ENCODE measurements around the gene MAPK12. TPM values are rescaled to one million over a fixed set of nuclear protein-coding genes. Genes with fewer than 3 reads are reported as not detected.

The MAPK12 gene
- total and polyA plus RNA-seq, 2 donors (not counting 3 experiments of a cell fraction or from before 2014, with no cell fraction given) = 72.3 to 86.8 TPM

DNA sequence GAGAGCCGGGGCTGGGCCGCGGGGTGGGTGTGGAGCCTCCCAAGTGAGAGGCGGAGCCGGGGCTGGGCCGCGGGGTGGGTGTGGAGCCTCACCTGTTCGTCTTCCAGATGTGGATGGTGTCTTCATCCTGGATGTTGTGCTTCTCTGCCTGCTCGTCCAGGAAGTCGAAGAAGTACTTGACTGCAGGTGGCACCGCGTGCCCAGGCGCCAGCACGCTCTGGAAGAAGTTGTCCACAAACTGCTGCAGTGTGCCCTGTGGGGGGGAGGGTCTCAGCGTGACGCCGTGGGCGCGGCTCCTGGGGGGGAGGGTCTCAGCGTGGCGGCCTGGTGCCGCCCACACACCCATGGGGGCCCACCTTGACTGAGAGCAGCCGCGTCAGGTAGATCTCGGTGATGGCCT is 16.3 kb upstream of the MAPK12 start:
- no peak for FAIRE-seq
- no peaks in the 10 kb centered on the region for H4K20me1 ChIP-seq (replicated peaks; ENCODE audit: control insufficient read depth, extremely low read depth, insufficient read depth, low read length)
- no peak for DNase-seq (ENCODE audit: low read depth, low spot score)
- POLR2A ChIA-PET = no interaction called here
- H3K27me3 ChIP-seq (ENCODE audit: control insufficient read depth in 2 of 2, insufficient read depth in 2 of 2, low read length in 2 of 2) = no peaks in the 10 kb centered on the region
- H3K4me1 ChIP-seq (ENCODE audit: control insufficient read depth, extremely low read depth, insufficient read depth, low read length) = peaks cover 2% of the 10 kb centered on the region
- TF ChIP-seq FOS (IDR thresholded peaks at IDR 0.05; ENCODE audit: borderline replicate concordance, insufficient read depth, low read length) = no peak
- no peak overlapping the region for H3K9ac ChIP-seq (replicated peaks; ENCODE audit: extremely low read depth, insufficient read depth, low read length)
- no peak overlapping the region for H3K4me3 ChIP-seq (replicated peaks in 1 of 3; ENCODE audit: insufficient read depth in 1 of 3, low read depth in 1 of 3, low read length in 3 of 3)
- no peaks in the 10 kb centered on the region for H3K9me3 ChIP-seq (replicated peaks; ENCODE audit: control insufficient read depth, insufficient read depth, low read length)
- intact Hi-C loops (cut with micrococcal nuclease) (no loop called here), dilution Hi-C loops (cut with MboI; ENCODE audit: extremely low pct_ligation_motif_present, low sequenced_read_pairs) (no loop called here)
- peaks cover 34 to 64% of the 10 kb centered on the region in 2 experiments for H3K36me3 ChIP-seq (ENCODE audit: control insufficient read depth in 2 of 2, extremely low read depth in 1 of 2, insufficient read depth in 2 of 2, low read length in 2 of 2)
- no peaks in the 10 kb centered on the region for H3K9me1 ChIP-seq (replicated peaks; ENCODE audit: control insufficient read depth, extremely low read depth, insufficient read depth, low read length)
- no peak overlapping the region for H3K4me2 ChIP-seq (ENCODE audit: insufficient read depth, low read length)
- CTCF ChIA-PET = no interaction called here
- no peak overlapping the region for H3K27ac ChIP-seq (ENCODE audit: insufficient read depth, low read depth, low read length)
- no peak overlapping the region for H2AFZ ChIP-seq (ENCODE audit: low read depth, low read length)
- no peaks in the 10 kb centered on the region for H3K79me2 ChIP-seq (ENCODE audit: control insufficient read depth, insufficient read depth, low read length)
- BruUV-seq (replicated peaks) = no TSS peak

DNA sequence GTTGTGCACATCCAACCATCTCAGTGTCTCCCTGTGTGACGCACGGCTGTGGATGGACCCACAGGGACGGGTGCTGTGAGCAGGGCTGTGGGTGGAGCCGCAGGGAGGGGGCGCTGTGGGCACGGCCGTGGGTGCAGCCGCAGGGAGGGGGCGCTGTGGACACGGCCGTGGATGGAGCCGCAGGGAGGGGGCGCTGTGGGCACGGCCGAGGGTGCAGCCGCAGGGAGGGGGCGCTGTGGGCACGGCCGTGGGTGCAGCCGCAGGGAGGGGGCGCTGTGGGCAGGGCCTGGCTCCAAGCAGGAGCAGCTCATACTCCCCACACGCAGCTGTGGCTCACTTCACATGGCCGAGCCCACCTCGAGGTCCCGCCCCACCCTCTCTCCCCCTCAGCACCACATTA is 14.7 kb upstream of the MAPK12 start:
- H3K9ac ChIP-seq (replicated peaks; ENCODE audit: extremely low read depth, insufficient read depth, low read length) = no peak overlapping the region
- no peak overlapping the region for H2AFZ ChIP-seq (ENCODE audit: low read depth, low read length)
- H3K4me1 ChIP-seq (ENCODE audit: control insufficient read depth, extremely low read depth, insufficient read depth, low read length) = peaks cover 6% of the 10 kb centered on the region
- no TSS peak for BruUV-seq (replicated peaks)
- ChIA-PET POLR2A (no interaction called here), CTCF (interaction anchor here (0.6 to 3.1 kb wide), 12 partner anchors 9 to 65 kb away, joined by 3 to 36 read pairs (median 4); partner anchors contain the start of genes DENND6B and PLXNB2)
- no peak overlapping the region for H3K27ac ChIP-seq (ENCODE audit: insufficient read depth, low read depth, low read length)
- H3K36me3 ChIP-seq (ENCODE audit: control insufficient read depth in 2 of 2, extremely low read depth in 1 of 2, insufficient read depth in 2 of 2, low read length in 2 of 2) = peaks cover 26 to 50% of the 10 kb centered on the region in 2 experiments
- no peaks in the 10 kb centered on the region for H3K9me3 ChIP-seq (replicated peaks; ENCODE audit: control insufficient read depth, insufficient read depth, low read length)
- peak; percentile 43 for DNase-seq (ENCODE audit: low read depth, low spot score)
- H3K9me1 ChIP-seq (replicated peaks; ENCODE audit: control insufficient read depth, extremely low read depth, insufficient read depth, low read length) = no peaks in the 10 kb centered on the region
- FAIRE-seq = peak; percentile 33
- H3K27me3 ChIP-seq (ENCODE audit: control insufficient read depth in 2 of 2, insufficient read depth in 2 of 2, low read length in 2 of 2) = no peaks in the 10 kb centered on the region
- dilution Hi-C loops (cut with MboI; ENCODE audit: extremely low pct_ligation_motif_present, low sequenced_read_pairs) = no loop called here
- intact Hi-C loops (cut with micrococcal nuclease) = loop anchor here (1.0 kb wide), 1 partner anchor 51 kb away; the partner anchor contains the start of gene DENND6B
- H4K20me1 ChIP-seq (replicated peaks; ENCODE audit: control insufficient read depth, extremely low read depth, insufficient read depth, low read length) = no peaks in the 10 kb centered on the region
- H3K79me2 ChIP-seq (ENCODE audit: control insufficient read depth, insufficient read depth, low read length) = no peaks in the 10 kb centered on the region
- no peak overlapping the region for H3K4me2 ChIP-seq (ENCODE audit: insufficient read depth, low read length)
- TF ChIP-seq CTCF (IDR thresholded peaks at IDR 0.05; ENCODE audit: extremely low read depth in 1 of 2, insufficient read depth in 1 of 2, low read depth in 1 of 2, low read length in 2 of 2) (peak; percentile 38 to 50), JUN (IDR thresholded peaks at IDR 0.05; ENCODE audit: borderline replicate concordance, insufficient read depth, insufficient read length, low read depth) (no peak)
- H3K4me3 ChIP-seq (replicated peaks in 1 of 3; ENCODE audit: insufficient read depth in 1 of 3, low read depth in 1 of 3, low read length in 3 of 3) = no peak overlapping the region

Measured in endothelial cell of umbilical vein (primary cell).